Renal cortex interstitium (tissue), 11 donors: ENCODE data around the gene PXDN. TPM values are rescaled to one million over a fixed set of nuclear protein-coding genes. Genes with fewer than 3 reads are reported as not detected.

Experiments
- DNase-seq, 11 donors: peaks; one replicate each; pipeline ENCODE4 v3.0.0-alpha.2; 2013; ENCODE audit warnings: low read depth in 9 of 11, low spot score in 4 of 11; ENCODE audit errors: extremely low read depth in 1 of 11
- polyA plus RNA-seq, 3 donors: library from polyadenylated mRNA; unstranded; fragments of 120-200 nt; gene quantifications; one replicate each; pipeline ENCODE4 v1.2.1, GENCODE V29; 2013; ENCODE audit not compliant: insufficient read length in 3 of 3

PXDN gene
- polyA plus RNA-seq, 3 donors = 149 to 194 (median 168) TPM

- no peak for DNase-seq
Measured at GRCh38 chr2:1591461-1591770, 152.9 kb downstream of the PXDN start.

- DNase-seq = no peak
Measured at GRCh38 chr2:1590596-1591460, 153.5 kb downstream of the PXDN start.

GRCh38 chr2:1588978-1589621 is 155.2 kb downstream of the PXDN start:
- DNase-seq = no peak

- DNase-seq = no peak
Measured at GRCh38 chr2:1588051-1588977, 156.0 kb downstream of the PXDN start.

GRCh38 chr2:1586923-1587840 is 157.1 kb downstream of the PXDN start:
- DNase-seq = no peak

GRCh38 chr2:1586251-1586922 is 157.9 kb downstream of the PXDN start:
- no peak for DNase-seq

GRCh38 chr2:1585635-1586034 is 158.7 kb downstream of the PXDN start:
- no peak for DNase-seq

GRCh38 chr2:1584691-1585485 is 159.4 kb downstream of the PXDN start:
- no peak for DNase-seq

- no peak for DNase-seq
Measured at GRCh38 chr2:1584051-1584531, 160.2 kb downstream of the PXDN start.

- DNase-seq = no peak
Measured at GRCh38 chr2:1582891-1583341, 161.4 kb downstream of the PXDN start.

GRCh38 chr2:1581965-1582625 is 162.2 kb downstream of the PXDN start:
- no peak for DNase-seq
